Measurements from ENCODE around the gene MYH7B.

MYH7B gene

GRCh38 chr20:34951652-34952051 lies 4.0 kb upstream of the MYH7B start:
- DNase-seq (ENCODE audit: low spot score in 2 of 2), result no peak
- Histone ChIP-seq H3K9me3 (no peaks in the 10 kb centered on the region), H3K4me3 (no peak overlapping the region), H3K27me3 (ENCODE audit: low read depth) (no peaks in the 10 kb centered on the region), H3K36me3 (replicated peaks) (peaks cover 15% of the 10 kb centered on the region), H3K4me1 (peaks cover 21% of the 10 kb centered on the region)
- in situ Hi-C loops (cut with MboI; ENCODE audit: low sequenced_read_pairs), result no loop called here

DNA sequence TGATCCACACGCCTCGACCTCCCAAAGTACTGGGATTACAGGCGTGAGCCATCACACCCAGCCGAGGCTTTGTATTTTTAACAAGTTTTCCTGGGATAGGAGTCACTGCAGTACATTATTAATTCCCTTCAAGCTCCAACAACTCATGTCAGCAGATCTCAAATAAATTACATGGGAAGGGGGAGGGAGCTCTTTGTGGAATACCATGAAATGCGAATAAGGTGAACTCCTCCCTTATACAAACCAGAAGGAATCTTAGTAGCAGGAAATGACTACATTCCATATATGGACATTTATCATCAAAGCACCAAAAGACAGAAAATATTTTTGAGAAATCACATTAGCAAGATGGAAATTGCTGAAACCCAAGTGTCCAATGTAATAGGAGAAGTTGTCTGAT lies 3.0 kb upstream of the MYH7B start:
- in situ Hi-C loops (cut with MboI; ENCODE audit: low sequenced_read_pairs), result no loop called here
- H3K4me1 ChIP-seq, result peaks cover 21% of the 10 kb centered on the region
- H3K9me3 ChIP-seq, result no peaks in the 10 kb centered on the region
- no peak for DNase-seq (ENCODE audit: low spot score in 2 of 2)
- H3K4me3 ChIP-seq, result no peak overlapping the region
- H3K36me3 ChIP-seq (replicated peaks), result peaks cover 15% of the 10 kb centered on the region
- no peaks in the 10 kb centered on the region for H3K27me3 ChIP-seq (ENCODE audit: low read depth)

DNA sequence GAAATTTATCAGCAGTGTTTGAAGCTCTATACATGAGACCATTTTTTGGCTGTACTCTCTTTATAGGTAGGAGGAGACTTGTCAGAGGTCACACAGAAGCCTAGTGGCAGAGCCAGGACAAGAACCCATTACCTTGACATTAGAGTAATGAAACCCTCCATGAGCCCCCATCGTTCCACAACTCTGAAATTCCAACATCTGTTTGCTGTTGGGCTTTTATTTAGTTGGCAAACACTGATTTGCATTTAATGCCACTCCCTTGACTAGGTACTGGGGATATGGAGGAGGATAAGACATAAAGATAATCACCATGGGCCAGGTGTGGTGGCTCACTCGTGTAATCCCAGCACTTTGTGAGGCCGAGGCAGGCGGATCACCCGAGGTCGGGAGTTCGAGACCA lies 1.7 kb upstream of the MYH7B start:
- DNase-seq (ENCODE audit: low spot score in 2 of 2), result no peak
- no peaks in the 10 kb centered on the region for H3K27me3 ChIP-seq (ENCODE audit: low read depth)
- H3K36me3 ChIP-seq (replicated peaks), result peaks cover 15% of the 10 kb centered on the region
- no peak overlapping the region for H3K4me3 ChIP-seq
- H3K9me3 ChIP-seq, result no peaks in the 10 kb centered on the region
- peaks cover 21% of the 10 kb centered on the region for H3K4me1 ChIP-seq
- in situ Hi-C loops (cut with MboI; ENCODE audit: low sequenced_read_pairs), result no loop called here

- Histone ChIP-seq H3K9me3 (no peaks in the 10 kb centered on the region), H3K27me3 (ENCODE audit: low read depth) (no peaks in the 10 kb centered on the region), H3K36me3 (replicated peaks) (peaks cover 12% of the 10 kb centered on the region), H3K4me1 (peaks cover 21% of the 10 kb centered on the region), H3K4me3 (peak overlapping the region; percentile 66)
- DNase-seq (ENCODE audit: low spot score in 2 of 2), result peak; percentile 48 to 70
- in situ Hi-C loops (cut with MboI; ENCODE audit: low sequenced_read_pairs), result no loop called here
Measured at GRCh38 chr20:34954904-34955230, 801 bp upstream of the MYH7B start.

- peaks cover 21% of the 10 kb centered on the region for H3K4me1 ChIP-seq
- in situ Hi-C loops (cut with MboI; ENCODE audit: low sequenced_read_pairs), result no loop called here
- H3K9me3 ChIP-seq, result no peaks in the 10 kb centered on the region
- H3K36me3 ChIP-seq (replicated peaks), result peaks cover 7% of the 10 kb centered on the region
- peak overlapping the region; percentile 66 for H3K4me3 ChIP-seq
- no peaks in the 10 kb centered on the region for H3K27me3 ChIP-seq (ENCODE audit: low read depth)
- DNase-seq (ENCODE audit: low spot score in 2 of 2), result no peak
Measured at GRCh38 chr20:34956041-34956458, 382 bp downstream of the MYH7B start.

- Histone ChIP-seq H3K36me3 (replicated peaks) (no peaks in the 10 kb centered on the region; the same call in 1 of the 2 replicates), H3K9me3 (no peaks in the 10 kb centered on the region), H3K4me3 (no peak overlapping the region), H3K4me1 (peaks cover 21% of the 10 kb centered on the region), H3K27me3 (ENCODE audit: low read depth) (no peaks in the 10 kb centered on the region)
- in situ Hi-C loops (cut with MboI; ENCODE audit: low sequenced_read_pairs), result no loop called here
- DNase-seq (ENCODE audit: low spot score in 2 of 2), result no peak
Measured at GRCh38 chr20:34956751-34957472, 1.2 kb downstream of the MYH7B start.

DNA sequence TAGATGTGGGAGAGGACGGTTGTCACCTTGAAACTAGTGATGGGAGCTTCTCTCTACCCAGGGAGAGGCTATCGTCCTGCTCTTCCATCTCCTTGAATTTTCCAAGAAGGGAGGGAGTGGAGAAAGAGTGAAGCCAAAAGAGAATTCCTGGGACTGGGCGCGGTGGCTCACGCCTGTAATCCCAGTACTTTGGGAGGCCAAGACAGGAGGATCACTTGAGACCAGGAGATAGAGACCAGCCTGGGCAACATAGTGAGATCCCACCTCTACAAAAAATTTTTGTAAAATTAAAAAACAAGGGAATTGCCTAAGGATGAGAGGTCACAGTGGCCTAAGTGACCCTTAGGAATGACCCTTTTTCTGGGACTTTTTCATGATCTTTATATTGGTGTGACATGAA lies 8.8 kb downstream of the MYH7B start:
- in situ Hi-C loops (cut with MboI; ENCODE audit: low sequenced_read_pairs), result no loop called here
- Histone ChIP-seq H3K4me1 (peaks cover 10% of the 10 kb centered on the region), H3K36me3 (replicated peaks) (no peaks in the 10 kb centered on the region), H3K4me3 (no peak overlapping the region), H3K27me3 (ENCODE audit: low read depth) (no peaks in the 10 kb centered on the region), H3K9me3 (no peaks in the 10 kb centered on the region)
- DNase-seq (ENCODE audit: low spot score in 2 of 2), result no peak

DNA sequence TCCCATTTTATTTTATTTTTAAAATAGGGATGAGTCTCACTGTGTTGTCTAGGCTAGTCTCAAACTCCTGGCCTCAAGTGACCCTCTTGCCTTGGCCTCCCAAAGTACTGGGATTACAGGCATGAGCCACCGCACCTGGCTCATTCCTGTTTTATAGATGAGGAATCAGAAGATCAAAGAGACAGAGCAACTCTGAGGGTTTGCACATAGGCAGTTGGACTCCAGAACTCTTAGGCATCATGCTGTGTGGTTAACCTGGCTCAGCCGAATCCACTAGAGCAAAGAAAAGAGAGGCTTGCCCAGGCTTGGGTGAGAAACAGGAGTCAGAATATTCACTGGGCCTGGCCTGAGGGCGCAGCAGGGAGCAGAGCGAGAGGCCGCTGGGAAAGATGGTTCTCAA lies 9.4 kb downstream of the MYH7B start:
- no peaks in the 10 kb centered on the region for H3K36me3 ChIP-seq (replicated peaks)

GRCh38 chr20:34967421-34967820 lies 11.8 kb downstream of the MYH7B start:
- DNase-seq (ENCODE audit: low spot score in 2 of 2), result no peak
- Histone ChIP-seq H3K27me3 (ENCODE audit: low read depth) (no peaks in the 10 kb centered on the region), H3K36me3 (replicated peaks) (no peaks in the 10 kb centered on the region), H3K9me3 (no peaks in the 10 kb centered on the region), H3K4me3 (no peak overlapping the region), H3K4me1 (peaks cover 10% of the 10 kb centered on the region)
- in situ Hi-C loops (cut with MboI; ENCODE audit: low sequenced_read_pairs), result no loop called here

More for the DNA sequence above, 9.4 kb downstream of the MYH7B start:
- Histone ChIP-seq H3K9me3 (no peaks in the 10 kb centered on the region), H3K4me3 (no peak overlapping the region), H3K4me1 (peaks cover 10% of the 10 kb centered on the region), H3K27me3 (ENCODE audit: low read depth) (no peaks in the 10 kb centered on the region)
- in situ Hi-C loops (cut with MboI; ENCODE audit: low sequenced_read_pairs), result no loop called here
- DNase-seq (ENCODE audit: low spot score in 2 of 2), result no peak

- H3K4me1 ChIP-seq, result peaks cover 9% of the 10 kb centered on the region
- DNase-seq (ENCODE audit: low spot score in 2 of 2), result no peak
- H3K27me3 ChIP-seq (ENCODE audit: low read depth), result no peaks in the 10 kb centered on the region
- no peaks in the 10 kb centered on the region for H3K9me3 ChIP-seq
- no peak overlapping the region for H3K4me3 ChIP-seq
- in situ Hi-C loops (cut with MboI; ENCODE audit: low sequenced_read_pairs), result no loop called here
- H3K36me3 ChIP-seq (replicated peaks), result no peaks in the 10 kb centered on the region
Measured at GRCh38 chr20:34968042-34968775, 12.5 kb downstream of the MYH7B start.

DNA sequence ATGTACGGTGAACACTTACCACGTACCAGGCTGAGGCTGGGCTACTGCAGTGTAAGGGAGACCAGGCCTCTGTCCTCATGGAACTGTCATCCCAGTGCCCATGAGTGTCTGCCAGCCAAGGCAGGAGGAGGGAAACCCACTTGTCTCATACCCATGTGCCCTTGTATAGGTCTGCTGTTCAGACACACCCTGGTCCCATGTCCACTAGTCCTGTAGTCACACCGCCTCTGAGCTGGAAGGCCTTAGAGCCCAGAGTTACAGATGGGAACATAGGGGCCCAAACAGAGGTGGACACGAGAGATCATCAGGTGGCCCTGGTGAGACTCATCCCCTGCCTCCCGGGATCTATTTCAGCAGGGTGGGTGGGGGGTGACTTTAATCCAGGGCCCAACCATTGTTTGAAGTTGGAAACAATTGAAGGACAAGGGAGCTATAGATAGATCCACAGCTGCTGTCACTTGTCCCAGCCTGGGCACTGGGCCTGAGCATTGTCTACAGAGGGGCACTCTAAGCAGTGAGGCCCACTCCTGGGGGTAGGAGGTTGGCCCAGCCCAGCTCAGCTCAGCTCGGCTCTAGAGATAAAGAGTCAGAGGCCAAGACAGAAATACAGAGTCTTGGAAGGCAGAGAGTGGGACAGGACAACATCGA lies 14.6 kb downstream of the MYH7B start:
- H3K27me3 ChIP-seq (ENCODE audit: low read depth), result no peaks in the 10 kb centered on the region
- no peak overlapping the region for H3K4me3 ChIP-seq
- no peaks in the 10 kb centered on the region for H3K36me3 ChIP-seq (replicated peaks)
- in situ Hi-C loops (cut with MboI; ENCODE audit: low sequenced_read_pairs), result no loop called here
- no peaks in the 10 kb centered on the region for H3K9me3 ChIP-seq
- DNase-seq (ENCODE audit: low spot score in 2 of 2), result no peak
- no peaks in the 10 kb centered on the region for H3K4me1 ChIP-seq

- Histone ChIP-seq H3K4me3 (no peak overlapping the region), H3K4me1 (no peaks in the 10 kb centered on the region), H3K9me3 (no peaks in the 10 kb centered on the region), H3K27me3 (ENCODE audit: low read depth) (no peaks in the 10 kb centered on the region), H3K36me3 (replicated peaks) (no peaks in the 10 kb centered on the region)
- in situ Hi-C loops (cut with MboI; ENCODE audit: low sequenced_read_pairs), result no loop called here
- no peak for DNase-seq (ENCODE audit: low spot score in 2 of 2)
Measured at GRCh38 chr20:34970846-34971560, 15.3 kb downstream of the MYH7B start.

GRCh38 chr20:34971561-34972235 lies 16.0 kb downstream of the MYH7B start:
- Histone ChIP-seq H3K27me3 (ENCODE audit: low read depth) (no peaks in the 10 kb centered on the region), H3K36me3 (replicated peaks) (no peaks in the 10 kb centered on the region), H3K4me1 (peaks cover under 1% of the 10 kb centered on the region), H3K9me3 (no peaks in the 10 kb centered on the region), H3K4me3 (no peak overlapping the region)
- DNase-seq (ENCODE audit: low spot score in 2 of 2), result no peak
- in situ Hi-C loops (cut with MboI; ENCODE audit: low sequenced_read_pairs), result no loop called here
